Thyroid gland (tissue), 4 donors: ENCODE data around the gene AMBP.

Experiments used
- CTCF ChIP-seq, 6 experiments: fragments of 200-600 bp in 3 of 6; fragments of 450-650 bp in 3 of 6; sonication (generic) in 3 of 6; IDR thresholded peaks; one replicate each; pipeline ENCODE4 v1.5.1; 2016 to 2019; ENCODE audit warnings: antibody characterized with exemption in 6 of 6, mild to moderate bottlenecking in 2 of 6, inconsistent platforms in 1 of 6, moderate library complexity in 1 of 6
- POLR2A ChIP-seq, 2 donors: fragments of 450-650 bp; IDR thresholded peaks; one replicate each; pipeline ENCODE4 v1.6.1; 2017; ENCODE audit warnings: antibody characterized with exemption in 2 of 2, mild to moderate bottlenecking in 2 of 2, moderate library complexity in 1 of 2

GRCh38 chr9:114083666-114084065, 5.6 kb upstream of the AMBP start:
- no peak for TF ChIP-seq CTCF (IDR thresholded peaks at IDR 0.05)
- no peak for TF ChIP-seq POLR2A (IDR thresholded peaks at IDR 0.05)
